BJ (cell line): Measurements from ENCODE around the gene GPR137B. TPM values are rescaled to one million over a fixed set of nuclear protein-coding genes. Genes with fewer than 3 reads are reported as not detected.
"Not testable (repeated sequence)": the region's sequence is repeated elsewhere in the genome, so short reads cannot be mapped to it uniquely, and the experiment has no call there.

ENCODE experiments used
- CTCF ChIA-PET: fragments of 350-600 bp; formaldehyde crosslinking; extraction: SDS; loops from one replicate; lab custom pipeline; 2021; ENCODE audit warnings: antibody characterized with exemption, inconsistent platforms; lab: Yijun Ruan, JAX
- POLR2A ChIA-PET: fragments of 300-600 bp; sonication (Branson Sonifier 250); formaldehyde crosslinking; extraction: SDS; loops from one replicate; lab custom pipeline; 2021; ENCODE audit warnings: antibody characterized with exemption; lab: Charles Lee
- DNase-seq: peaks from one replicate; pipeline ENCODE4 v3.0.0-alpha.2; 2011; ENCODE audit warnings: low read depth
- H3K27me3 ChIP-seq: 2 replicates; pipeline ENCODE4 v1.6.0; 2011; ENCODE audit warnings: low read length; ENCODE audit not compliant: control insufficient read depth, insufficient read depth
- H3K36me3 ChIP-seq: 2 replicates; pipeline ENCODE4 v1.5.1; 2011; ENCODE audit warnings: low read length; ENCODE audit not compliant: control insufficient read depth, insufficient read depth
- H3K4me3 ChIP-seq: 2 replicates; pipeline ENCODE4 v1.5.1; 2011; ENCODE audit warnings: low read depth, mild to moderate bottlenecking, control low read depth, low read length
- polyA plus RNA-seq: library from polyadenylated mRNA; depleted of rRNA; stranded (reverse); fragments of >200 nt; gene quantifications from 2 replicates; pipeline ENCODE4 v1.2.3, GENCODE V29; 2011
- TF ChIP-seq, protein P1 (sequence below): IDR thresholded peaks from 2 replicates; pipeline ENCODE4 v1.5.1; 2011; ENCODE audit warnings: low read depth, mild to moderate bottlenecking, control low read depth, inconsistent platforms, low read length, moderate library complexity; ENCODE audit not compliant: insufficient read depth

GPR137B gene
- polyA plus RNA-seq, 1 experiment = 7.8 TPM

- TF ChIP-seq, protein P1, sequence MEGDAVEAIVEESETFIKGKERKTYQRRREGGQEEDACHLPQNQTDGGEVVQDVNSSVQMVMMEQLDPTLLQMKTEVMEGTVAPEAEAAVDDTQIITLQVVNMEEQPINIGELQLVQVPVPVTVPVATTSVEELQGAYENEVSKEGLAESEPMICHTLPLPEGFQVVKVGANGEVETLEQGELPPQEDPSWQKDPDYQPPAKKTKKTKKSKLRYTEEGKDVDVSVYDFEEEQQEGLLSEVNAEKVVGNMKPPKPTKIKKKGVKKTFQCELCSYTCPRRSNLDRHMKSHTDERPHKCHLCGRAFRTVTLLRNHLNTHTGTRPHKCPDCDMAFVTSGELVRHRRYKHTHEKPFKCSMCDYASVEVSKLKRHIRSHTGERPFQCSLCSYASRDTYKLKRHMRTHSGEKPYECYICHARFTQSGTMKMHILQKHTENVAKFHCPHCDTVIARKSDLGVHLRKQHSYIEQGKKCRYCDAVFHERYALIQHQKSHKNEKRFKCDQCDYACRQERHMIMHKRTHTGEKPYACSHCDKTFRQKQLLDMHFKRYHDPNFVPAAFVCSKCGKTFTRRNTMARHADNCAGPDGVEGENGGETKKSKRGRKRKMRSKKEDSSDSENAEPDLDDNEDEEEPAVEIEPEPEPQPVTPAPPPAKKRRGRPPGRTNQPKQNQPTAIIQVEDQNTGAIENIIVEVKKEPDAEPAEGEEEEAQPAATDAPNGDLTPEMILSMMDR = no peak
- no peak overlapping the region for H3K4me3 ChIP-seq
- POLR2A ChIA-PET = no interaction called here
- CTCF ChIA-PET = no interaction called here
- no peaks in the 10 kb centered on the region for H3K36me3 ChIP-seq
- H3K27me3 ChIP-seq = no peaks in the 10 kb centered on the region
- DNase-seq = no peak
Measured at GRCh38 chr1:236158719-236159118, 16.4 kb downstream of the GPR137B start.

GRCh38 chr1:236159704-236160539 lies 17.6 kb downstream of the GPR137B start:
- H3K27me3 ChIP-seq = no peaks in the 10 kb centered on the region
- ChIA-PET CTCF (interaction anchor here (1.1 kb wide), 1 partner anchor 10 kb away, joined by 3 read pairs; no protein-coding TSS in a partner anchor), POLR2A (no interaction called here)
- TF ChIP-seq, protein P1 = no peak
- no peak for DNase-seq
- no peaks in the 10 kb centered on the region for H3K36me3 ChIP-seq
- no peak overlapping the region for H3K4me3 ChIP-seq

DNA sequence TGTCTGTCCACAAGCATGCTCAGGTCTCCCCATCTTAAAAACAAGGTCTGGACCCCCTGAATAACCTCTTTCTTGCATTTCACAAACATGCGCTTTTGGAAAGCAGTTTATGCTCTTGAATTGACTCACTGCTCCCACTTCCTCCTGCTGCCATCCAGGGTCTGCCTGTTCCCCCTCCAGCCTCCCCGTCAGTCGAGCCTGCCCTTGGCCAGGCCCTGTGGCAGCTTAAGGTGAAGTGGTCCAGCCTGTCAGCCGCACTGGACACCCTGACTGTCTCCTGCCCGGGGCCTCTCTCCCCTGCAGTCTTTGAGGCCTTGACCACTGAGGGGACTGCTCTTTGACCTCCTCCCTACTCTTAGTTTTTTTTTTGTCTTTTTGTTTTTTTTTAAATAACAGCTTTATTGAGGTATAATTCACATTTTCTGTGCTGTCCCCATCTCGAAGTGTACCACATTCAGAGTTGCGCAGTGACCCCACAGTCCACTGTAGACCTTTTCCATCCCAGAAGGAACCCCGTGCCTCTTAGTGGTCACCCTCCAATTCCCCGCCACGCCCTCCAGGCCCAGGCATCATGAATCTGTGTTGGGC lies 18.3 kb downstream of the GPR137B start:
- ChIA-PET POLR2A (no interaction called here), CTCF (interaction anchor here (1.1 kb wide), 1 partner anchor 9 kb away, joined by 3 read pairs; no protein-coding TSS in a partner anchor)
- H3K27me3 ChIP-seq = no peaks in the 10 kb centered on the region
- H3K4me3 ChIP-seq = no peak overlapping the region
- H3K36me3 ChIP-seq = no peaks in the 10 kb centered on the region
- DNase-seq = no peak
- TF ChIP-seq, protein P1 = no peak

DNA sequence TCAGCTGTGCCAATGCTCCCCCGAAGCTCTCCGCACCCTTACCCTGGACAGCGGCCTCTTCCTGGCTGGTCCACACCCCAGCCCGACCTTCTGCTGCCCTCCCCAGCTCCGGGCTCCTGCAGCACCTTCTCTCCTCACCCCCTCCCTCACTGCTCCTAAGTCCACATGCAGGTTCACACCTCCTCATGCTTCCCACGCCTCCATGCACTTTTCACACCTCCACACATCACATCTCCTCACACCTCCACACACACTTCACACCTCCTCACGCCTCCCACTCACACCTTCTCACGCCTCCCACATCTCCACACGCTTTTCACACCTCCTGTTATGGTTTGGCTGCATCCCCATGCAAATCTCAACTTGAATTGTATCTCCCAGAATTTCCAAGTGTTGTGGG lies 18.9 kb downstream of the GPR137B start:
- ChIA-PET CTCF (interaction anchor here (1.1 kb wide), 1 partner anchor 9 kb away, joined by 3 read pairs; no protein-coding TSS in a partner anchor), POLR2A (no interaction called here)

GRCh38 chr1:236161755-236162154 lies 19.4 kb downstream of the GPR137B start:
- H3K4me3 ChIP-seq, H3K36me3 ChIP-seq, CTCF ChIA-PET, DNase-seq, POLR2A ChIA-PET, H3K27me3 ChIP-seq: not testable (repeated sequence)

More for the DNA sequence above, 18.9 kb downstream of the GPR137B start:
- no peak for DNase-seq
- TF ChIP-seq, protein P1 = no peak
- no peaks in the 10 kb centered on the region for H3K36me3 ChIP-seq
- no peak overlapping the region for H3K4me3 ChIP-seq
- H3K27me3 ChIP-seq = no peaks in the 10 kb centered on the region
